ENCODE results near the gene FHDC1.

Gene FHDC1

DNA sequence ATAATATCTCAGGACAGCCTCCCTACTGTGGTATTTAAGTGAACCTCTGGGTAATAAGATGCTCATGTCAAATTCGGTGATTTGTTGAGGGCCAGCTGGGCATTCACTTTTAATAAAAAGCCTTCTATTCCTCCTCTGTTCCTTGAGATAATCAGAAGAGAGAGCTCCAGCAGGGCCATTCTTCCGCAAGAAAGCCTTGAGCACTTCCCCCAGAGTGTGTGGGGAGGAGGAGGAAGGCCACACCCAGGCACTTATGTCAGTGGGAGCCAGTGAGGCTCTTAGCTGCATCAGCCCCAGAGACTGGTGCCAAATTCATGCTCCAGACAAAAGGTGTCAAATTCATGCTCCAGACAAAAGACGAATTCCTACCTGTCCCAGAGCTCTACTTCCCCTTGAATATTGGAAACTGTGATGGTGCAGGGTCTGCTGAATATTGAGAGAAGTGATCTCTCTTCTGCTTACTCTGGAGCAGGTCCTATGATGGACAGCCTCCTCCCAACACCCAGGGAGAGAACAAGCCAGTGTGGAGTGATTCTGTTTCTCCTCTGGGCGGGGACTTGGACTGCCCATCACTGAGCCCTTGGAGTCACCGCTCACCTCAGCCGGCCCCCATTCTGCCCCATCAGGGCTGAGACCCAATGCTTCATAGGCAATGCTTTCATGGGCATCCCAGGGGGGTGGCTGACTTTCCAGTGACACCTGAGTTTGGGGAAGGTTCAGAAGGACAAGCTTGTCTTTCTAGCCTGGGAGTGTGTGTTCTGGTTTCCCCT lies 68.1 kb downstream of the FHDC1 start:
- in situ Hi-C loops (cut with HindIII; ENCODE audit: low sequenced_read_pairs), result no loop called here
- no peak overlapping the region for H3K4me3 ChIP-seq (ENCODE audit: low read depth, low read length)
- no peak for TF ChIP-seq CTCF (IDR thresholded peaks at IDR 0.05; ENCODE audit: low read depth, low read length)
- no peak for DNase-seq (ENCODE audit: low read depth, low spot score)

DNA sequence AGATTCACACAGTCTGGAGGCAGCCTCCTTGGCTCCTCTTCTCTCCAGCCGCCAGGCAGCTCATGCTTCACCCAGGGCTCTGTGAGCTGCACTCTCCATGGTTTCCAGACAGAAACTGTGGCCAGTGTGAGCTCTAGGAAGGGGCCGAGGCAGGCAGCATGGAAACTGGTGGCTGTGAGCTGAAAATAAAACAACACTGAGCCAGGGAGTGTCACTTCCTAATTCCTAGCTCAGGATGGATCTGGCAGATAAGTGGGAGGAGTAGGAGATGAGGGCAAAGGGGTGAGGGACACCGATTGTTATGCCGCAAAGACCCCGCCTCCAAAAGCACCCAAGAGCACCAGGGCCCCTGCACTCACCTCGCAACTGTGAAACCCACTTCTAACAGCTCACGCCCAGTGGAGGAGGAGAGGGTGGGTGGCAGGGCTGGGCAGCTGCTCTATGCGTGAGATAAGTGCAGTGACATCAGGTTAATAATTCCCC lies 69.8 kb downstream of the FHDC1 start:
- DNase-seq (ENCODE audit: low read depth, low spot score), result no peak
- no peak for TF ChIP-seq CTCF (IDR thresholded peaks at IDR 0.05; ENCODE audit: low read depth, low read length)
- no peak overlapping the region for H3K4me3 ChIP-seq (ENCODE audit: low read depth, low read length)
- in situ Hi-C loops (cut with HindIII; ENCODE audit: low sequenced_read_pairs), result no loop called here

DNA sequence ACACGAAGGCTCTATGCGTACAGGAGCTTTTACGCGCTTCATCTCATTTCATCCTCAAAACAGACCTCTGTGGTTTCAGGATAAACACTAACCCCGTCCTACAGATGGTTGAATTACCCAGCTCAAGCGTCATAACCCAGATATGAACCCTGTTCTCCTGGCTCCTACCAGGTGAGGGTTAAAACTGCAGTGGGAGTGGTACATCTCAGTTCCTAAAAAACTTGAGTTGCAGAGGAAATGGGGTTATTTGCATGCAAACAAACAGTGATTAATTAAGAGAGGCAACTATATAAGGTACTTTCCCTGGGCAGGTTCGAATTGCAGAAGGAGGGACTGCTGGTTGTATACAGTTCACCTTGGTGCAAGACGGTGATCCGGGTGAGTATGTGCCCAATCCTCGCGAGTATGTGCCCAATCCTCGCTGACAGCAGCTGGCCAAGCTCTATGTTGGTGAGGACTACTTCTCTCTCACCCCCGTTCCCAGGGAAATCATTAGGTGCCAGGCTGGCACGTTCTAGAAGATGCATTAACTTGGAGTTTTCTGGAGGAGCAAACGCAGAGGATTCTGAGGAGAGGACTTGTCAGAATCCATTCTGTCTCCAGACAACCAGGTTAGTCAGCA lies 72.6 kb downstream of the FHDC1 start:
- no peak for TF ChIP-seq CTCF (IDR thresholded peaks at IDR 0.05; ENCODE audit: low read depth, low read length)
- DNase-seq (ENCODE audit: low read depth, low spot score), result no peak
- in situ Hi-C loops (cut with HindIII; ENCODE audit: low sequenced_read_pairs), result no loop called here
- H3K4me3 ChIP-seq (ENCODE audit: low read depth, low read length), result no peak overlapping the region

DNA sequence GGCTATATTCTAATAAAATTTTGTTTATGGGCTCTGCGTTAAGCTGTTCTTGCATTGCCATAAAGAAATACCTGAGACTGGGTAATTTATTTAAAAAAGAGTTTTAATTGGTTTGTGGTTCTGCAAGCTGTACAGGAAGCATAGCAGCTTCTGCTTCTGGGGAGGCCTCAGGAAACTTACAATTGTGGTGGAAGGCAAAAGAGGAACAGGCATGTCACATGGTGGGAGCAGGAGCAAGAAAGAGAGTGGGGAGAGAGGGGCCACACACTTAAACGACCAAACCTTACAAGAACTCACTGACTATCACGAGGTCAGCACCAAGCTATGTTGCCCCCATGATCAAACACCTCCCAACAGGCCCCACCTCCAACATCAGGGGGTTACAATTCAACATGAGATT lies 74.0 kb downstream of the FHDC1 start:
- in situ Hi-C loops (cut with HindIII; ENCODE audit: low sequenced_read_pairs), result no loop called here
- DNase-seq (ENCODE audit: low read depth, low spot score), result no peak
- TF ChIP-seq CTCF (IDR thresholded peaks at IDR 0.05; ENCODE audit: low read depth, low read length), result no peak

DNA sequence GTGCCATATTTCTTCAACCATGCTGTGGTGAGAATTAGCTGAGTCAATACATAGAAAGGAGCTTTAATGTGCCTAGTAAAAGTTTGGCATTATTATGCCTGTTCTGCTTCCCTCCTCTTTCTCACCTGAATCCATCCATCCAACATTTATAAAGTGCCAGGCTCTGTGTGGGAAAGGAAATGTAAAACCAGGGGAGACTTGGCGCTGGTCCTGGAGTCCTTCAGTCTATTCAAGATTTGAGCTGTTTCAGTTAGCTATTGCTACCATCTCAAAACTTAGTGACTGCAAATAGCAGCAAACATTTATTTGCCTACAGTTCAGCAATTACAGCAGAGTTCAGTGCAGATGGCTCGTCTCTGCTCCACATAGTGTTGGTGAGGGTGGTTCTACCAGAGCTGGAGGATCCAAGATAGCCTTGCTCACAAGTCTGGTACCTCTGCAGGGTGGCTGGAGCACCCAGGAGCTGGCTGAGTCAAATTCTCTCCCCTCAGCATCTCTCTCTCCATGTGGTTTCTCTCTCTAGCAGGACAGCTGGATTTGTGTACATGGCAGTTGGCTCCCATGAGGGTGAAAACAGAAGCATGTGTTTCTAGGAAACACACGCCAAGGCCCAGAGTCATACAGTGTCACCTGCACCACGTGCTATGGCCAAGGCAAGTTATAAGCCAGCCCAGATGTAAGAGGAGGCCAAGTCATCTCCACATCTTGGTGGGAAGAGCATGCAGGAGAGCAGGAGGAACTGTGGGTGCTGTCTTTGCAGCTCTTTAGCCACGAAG lies 77.3 kb downstream of the FHDC1 start:
- no peak for DNase-seq (ENCODE audit: low read depth, low spot score)
- no peak for TF ChIP-seq CTCF (IDR thresholded peaks at IDR 0.05; ENCODE audit: low read depth, low read length)
- no peak overlapping the region for H3K4me3 ChIP-seq (ENCODE audit: low read depth, low read length)
- in situ Hi-C loops (cut with HindIII; ENCODE audit: low sequenced_read_pairs), result no loop called here

More for the DNA sequence above, 74.0 kb downstream of the FHDC1 start:
- no peak overlapping the region for H3K4me3 ChIP-seq (ENCODE audit: low read depth, low read length)

DNA sequence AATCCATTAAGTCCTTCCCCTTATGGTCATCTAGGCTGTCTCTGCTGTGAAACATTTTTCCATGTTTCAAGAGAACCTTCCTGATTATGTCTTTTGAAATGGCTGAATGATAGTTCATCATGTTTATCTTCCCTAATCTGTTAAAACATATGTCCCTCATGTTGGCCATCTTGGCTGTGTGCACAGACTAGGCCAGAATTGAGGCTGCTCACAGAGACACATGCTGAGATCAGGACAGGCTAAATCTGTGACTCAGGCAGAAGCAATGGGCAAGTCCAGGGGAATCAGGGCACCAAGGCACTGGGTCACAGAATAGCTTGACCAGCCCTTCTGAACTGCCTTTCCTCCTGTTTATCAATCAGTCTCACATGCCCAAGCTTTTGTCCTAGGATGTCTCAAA lies 78.3 kb downstream of the FHDC1 start:
- TF ChIP-seq CTCF (IDR thresholded peaks at IDR 0.05; ENCODE audit: low read depth, low read length), result no peak
- peak; percentile 4 for DNase-seq (ENCODE audit: low read depth, low spot score)
- no peak overlapping the region for H3K4me3 ChIP-seq (ENCODE audit: low read depth, low read length)
- in situ Hi-C loops (cut with HindIII; ENCODE audit: low sequenced_read_pairs), result no loop called here

Data from astrocyte of the spinal cord (primary cell).